Subcutaneous adipose tissue (tissue), 4 donors: Measurements from ENCODE around the gene DYRK1A. TPM values are rescaled to one million over a fixed set of nuclear protein-coding genes. Genes with fewer than 3 reads are reported as not detected.

Experiments used
- total RNA-seq, 4 donors: library from RNA; depleted of rRNA; stranded (reverse); fragments of >200 nt; gene quantifications; one replicate each; pipeline ENCODE4 v1.1.0, GENCODE V29; 2016
- TF ChIP-seq, protein P1 (sequence below): fragments of 450-650 bp; IDR thresholded peaks from one replicate; pipeline ENCODE4 v1.5.1; 2016; ENCODE audit warnings: low read depth, mild to moderate bottlenecking, control low read depth, antibody characterized with exemption, moderate library complexity

The DYRK1A gene
- 10 to 100 TPM; 52.4 to 77.2 (median 68.8) TPM for total RNA-seq

DNA sequence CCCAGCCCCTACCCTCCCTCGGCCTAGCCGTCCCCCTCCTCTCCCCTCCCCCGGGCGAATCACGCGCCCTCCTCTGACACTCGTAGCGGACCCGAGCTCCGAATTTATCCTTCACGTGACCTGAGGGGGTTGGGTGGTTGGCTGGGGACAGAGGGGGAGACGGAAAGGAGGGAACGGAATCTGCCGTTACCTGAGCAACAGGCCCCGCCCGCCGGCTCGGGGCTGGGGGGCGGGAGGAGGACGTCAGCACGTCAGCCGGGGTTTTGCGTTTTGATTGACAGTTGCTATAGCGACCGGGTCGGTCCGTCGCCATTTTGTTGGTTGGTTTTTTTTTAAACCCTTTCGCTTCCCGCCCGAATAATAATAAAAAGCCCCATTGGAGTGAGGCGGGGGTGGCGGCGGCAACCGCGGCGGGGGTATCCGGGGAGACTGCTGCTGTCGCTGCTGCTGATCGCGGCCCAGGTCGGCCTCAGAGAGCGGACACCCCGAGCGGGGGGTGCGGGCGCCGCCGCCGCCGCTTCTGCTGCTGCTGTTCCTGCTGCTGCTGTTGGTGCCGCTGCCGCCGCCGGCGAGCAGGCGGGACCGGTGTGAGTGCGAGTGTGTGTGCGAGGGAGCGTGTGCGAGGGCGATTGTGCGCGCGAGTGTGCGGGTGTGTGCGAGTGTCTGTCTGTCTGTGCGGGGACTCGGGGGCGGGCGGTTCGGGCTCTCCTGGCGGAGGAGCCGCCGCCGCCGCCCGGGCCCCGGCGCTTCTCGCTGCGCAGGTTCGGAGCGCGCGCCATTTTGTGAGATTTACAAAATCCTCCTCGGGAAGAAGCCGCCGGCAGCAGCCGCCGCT lies at the start of gene DYRK1A:
Gene DYRK1A (plus strand): TSS at position 292 of the 835 bp plus-strand sequence. CDS start 53,602 bp downstream, outside the sequence.
- TF ChIP-seq, protein P1, sequence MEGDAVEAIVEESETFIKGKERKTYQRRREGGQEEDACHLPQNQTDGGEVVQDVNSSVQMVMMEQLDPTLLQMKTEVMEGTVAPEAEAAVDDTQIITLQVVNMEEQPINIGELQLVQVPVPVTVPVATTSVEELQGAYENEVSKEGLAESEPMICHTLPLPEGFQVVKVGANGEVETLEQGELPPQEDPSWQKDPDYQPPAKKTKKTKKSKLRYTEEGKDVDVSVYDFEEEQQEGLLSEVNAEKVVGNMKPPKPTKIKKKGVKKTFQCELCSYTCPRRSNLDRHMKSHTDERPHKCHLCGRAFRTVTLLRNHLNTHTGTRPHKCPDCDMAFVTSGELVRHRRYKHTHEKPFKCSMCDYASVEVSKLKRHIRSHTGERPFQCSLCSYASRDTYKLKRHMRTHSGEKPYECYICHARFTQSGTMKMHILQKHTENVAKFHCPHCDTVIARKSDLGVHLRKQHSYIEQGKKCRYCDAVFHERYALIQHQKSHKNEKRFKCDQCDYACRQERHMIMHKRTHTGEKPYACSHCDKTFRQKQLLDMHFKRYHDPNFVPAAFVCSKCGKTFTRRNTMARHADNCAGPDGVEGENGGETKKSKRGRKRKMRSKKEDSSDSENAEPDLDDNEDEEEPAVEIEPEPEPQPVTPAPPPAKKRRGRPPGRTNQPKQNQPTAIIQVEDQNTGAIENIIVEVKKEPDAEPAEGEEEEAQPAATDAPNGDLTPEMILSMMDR, result no peak

DNA sequence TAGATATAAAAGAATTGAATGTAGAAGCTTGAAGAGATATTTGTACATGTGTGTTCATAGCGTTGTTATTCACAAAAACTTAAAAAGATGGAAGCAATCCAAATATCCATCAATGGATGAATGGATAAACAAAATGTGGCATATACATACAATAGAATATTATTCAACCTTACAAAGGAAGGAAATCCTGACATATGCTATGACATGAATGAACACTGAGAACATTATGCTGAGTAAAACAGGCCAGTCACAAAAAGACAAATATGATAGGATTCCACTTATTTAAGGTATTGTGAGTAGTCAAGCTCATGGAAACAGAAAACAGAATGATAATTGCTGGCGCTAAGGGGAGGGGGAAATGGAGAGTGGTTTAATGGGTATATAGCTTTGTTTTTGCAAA lies 47.0 kb upstream of the DYRK1A start:
- TF ChIP-seq, protein P1, result no peak

DNA sequence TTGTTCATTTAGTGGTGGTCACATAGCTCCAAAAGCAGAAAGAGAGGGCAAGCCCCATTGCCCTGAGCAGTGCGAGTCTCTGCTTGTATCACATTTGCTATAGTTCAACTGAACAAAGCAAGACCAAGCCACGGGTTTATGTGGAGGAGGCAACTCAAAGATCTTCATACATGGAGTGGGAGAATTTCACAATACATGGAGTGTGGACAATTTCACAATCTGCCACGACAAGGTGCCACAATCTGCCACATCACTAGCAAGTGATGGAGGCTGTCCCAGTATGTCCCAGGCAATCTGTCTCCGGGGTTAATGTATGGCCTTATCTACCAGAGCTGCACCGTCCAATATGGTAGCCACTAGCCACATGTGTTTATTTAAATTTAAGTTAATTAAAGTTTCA lies 44.5 kb upstream of the DYRK1A start:
- TF ChIP-seq, protein P1, result no peak

DNA sequence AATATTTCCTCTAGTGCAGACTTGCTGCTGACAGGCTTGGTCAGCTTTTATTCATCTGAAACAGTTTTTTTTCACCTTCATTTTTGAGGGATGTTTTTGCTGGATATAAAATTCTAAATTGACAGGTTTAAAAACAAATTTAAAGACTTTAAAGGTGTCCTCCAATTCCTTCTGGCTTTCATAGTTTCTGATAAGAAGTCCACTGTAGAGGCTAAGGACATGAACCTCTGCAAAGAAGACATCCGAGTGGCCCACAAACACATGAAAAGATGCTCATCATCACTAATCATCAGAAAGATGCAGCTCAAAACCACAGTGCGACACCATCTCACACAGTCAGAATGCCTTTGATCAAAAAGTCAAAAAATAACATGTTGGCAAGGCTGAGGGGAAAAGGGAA lies 42.0 kb upstream of the DYRK1A start:
- TF ChIP-seq, protein P1, result no peak

DNA sequence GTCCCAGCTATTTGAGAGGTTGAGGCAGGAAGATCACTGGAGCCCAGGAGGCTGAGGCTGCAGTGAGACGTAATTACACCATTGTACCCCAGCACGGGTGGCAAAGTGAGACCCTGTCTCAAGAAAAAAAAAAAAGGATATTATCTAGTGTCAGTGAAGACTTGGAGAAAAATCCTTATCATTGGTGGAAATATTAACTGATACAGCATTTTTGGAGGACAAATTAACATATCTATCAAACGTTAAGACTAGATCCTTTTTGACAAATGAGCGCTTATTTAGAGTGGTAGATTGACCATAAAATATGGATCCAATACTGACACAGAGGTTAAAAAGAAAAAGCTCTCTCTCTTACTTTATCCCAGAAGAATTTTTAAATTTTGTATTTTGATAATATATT lies 35.2 kb upstream of the DYRK1A start:
- TF ChIP-seq, protein P1, result no peak

DNA sequence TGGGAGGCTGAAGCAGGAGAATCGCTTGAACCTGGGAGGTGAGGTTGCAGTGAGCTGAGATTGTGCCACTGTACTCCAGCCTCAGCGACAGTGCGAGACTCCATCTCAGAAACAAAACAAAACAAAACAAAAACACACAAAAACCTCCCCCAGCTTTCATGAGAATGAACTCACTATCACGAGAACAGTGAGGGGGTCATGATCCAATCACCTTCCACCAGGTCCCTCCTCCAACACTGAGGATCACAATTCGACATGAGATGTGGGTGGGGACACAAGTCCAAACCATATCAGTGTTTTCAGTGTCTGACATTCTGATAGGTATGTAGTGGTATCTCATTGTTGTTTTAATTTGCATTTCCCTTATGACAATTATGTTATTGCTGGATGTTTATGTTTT lies 31.5 kb upstream of the DYRK1A start:
- TF ChIP-seq, protein P1, result no peak

DNA sequence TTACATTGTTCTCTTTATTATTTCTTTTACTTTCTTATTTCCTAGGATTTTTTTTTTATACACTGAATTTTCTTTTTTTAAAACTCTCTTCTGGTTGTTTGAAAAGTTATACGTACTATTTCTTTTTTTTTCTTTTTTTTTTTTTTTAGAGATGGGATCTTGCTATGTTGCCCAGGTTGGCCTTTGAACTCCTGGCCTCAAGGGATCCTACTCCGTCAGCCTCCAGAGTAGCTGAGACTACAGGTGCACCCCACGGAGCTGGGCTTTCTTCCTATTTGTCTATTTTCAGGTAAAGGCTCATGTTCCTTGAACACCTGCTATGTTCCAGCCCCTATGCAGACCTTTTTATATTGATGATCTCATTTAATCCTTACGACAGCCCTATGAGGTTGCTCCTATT lies 29.4 kb upstream of the DYRK1A start:
- TF ChIP-seq, protein P1, result no peak
